ENCODE results near the gene GALNT2.

DNA sequence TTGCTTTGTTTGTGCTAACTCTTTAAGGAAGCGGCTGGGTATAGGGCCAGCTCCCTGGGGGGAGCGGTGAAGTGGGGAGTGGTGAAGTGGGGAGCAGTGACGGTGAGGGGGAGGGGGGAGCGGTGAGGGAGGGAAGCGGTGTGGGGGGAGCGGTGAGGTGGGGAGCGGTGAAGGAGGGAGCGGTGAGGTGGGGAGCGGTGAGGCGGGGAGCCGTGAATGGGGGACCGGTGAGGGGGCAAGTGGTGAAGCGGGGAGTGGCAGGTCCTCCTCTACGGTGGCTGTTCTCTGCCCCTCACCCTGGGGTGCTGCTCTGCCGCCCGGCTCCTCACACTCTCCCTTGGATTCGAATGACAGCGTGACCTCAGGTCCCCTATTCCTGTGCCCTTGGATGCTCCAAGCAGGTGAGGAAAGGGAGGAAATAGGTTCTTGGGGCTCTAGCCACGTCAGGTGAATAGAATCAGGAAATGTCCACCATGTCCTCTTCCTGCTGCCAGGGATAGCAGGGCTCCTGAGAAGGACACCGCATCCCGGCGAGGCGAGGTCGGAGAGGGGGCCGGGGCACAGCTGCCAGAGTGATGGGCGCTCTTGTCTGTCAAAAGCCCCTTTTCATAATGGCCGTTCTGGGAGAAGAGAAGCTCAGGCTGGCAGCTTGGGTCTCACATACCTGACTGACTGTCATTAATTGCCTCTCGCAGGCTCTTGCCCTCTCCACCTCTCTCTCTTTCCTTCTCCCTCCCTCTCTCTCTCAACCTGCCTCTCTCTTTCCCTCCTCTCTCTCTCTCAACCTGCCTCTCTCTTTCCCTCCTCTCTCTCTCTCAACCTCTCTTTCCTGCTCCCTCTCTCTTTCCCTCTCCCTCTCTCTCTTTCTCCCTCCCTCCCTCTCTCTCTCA is 224.9 kb downstream of the GALNT2 start:
- TF ChIP-seq POLR2A (IDR thresholded peaks at IDR 0.05; ENCODE audit: low read length) (no peak), GATA1 (IDR thresholded peaks at IDR 0.05; ENCODE audit: low read depth, low read length) (no peak)
